HG02970 (cell line): Measurements from ENCODE around the gene KCNMB3.

ENCODE experiments used
- ATAC-seq: cut with Tn5 transposase; IDR thresholded peaks from one replicate; pipeline ENCODE4 v1.9.1; 2021; ENCODE audit warnings: mild to moderate bottlenecking, moderate library complexity, moderate number of reproducible peaks; ENCODE audit not compliant: unreplicated experiment, low FRiP score

The KCNMB3 gene

GRCh38 chr3:179200790-179201189 lies 50.1 kb downstream of the KCNMB3 start:
- no peak for ATAC-seq

- ATAC-seq: no peak
Observed at GRCh38 chr3:179196700-179197099, 54.2 kb downstream of the KCNMB3 start.

GRCh38 chr3:179196098-179196497 lies 54.8 kb downstream of the KCNMB3 start:
- peak; percentile 72 for ATAC-seq

- no peak for ATAC-seq
Observed at GRCh38 chr3:179194931-179195330, 56.0 kb downstream of the KCNMB3 start.
